HFF-Myc (cell line): ENCODE data around the gene CNIH1.

Experiments used
- DNase-seq: peaks from one replicate; pipeline ENCODE4 v3.0.0-alpha.2; 2011; ENCODE audit warnings: low read depth; ENCODE audit errors: extremely low read depth
- H3K4me3 ChIP-seq: replicated peaks from 2 replicates; pipeline ENCODE4 v1.5.1; 2011; ENCODE audit warnings: low read depth, mild to moderate bottlenecking, control low read depth, low read length
- CTCF ChIP-seq: IDR thresholded peaks from 2 replicates; pipeline ENCODE4 v1.5.1; 2012; ENCODE audit warnings: mild to moderate bottlenecking, low read depth, low read length, control low read depth; ENCODE audit errors: missing control alignments

CNIH1 gene

DNA sequence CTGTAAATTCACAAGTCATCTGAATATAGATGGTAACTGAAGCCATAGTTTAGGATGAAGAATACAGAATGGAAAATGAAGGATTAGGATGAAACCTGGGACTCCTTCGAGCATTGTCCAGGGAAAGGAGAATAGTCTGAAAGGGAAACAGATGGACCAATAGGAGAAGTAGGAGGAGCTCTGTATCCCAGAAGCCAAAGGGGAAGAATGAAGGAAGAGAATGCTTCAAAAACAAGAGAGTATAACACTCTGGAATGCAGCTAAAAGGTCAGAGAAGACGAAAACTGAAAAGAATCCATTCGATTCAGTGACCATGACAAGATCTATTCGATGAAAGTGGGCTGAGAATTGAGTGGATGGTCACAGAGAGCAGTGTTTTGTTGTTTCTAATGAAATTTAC is 46.6 kb upstream of the CNIH1 start:
- no peak for TF ChIP-seq CTCF
- H3K4me3 ChIP-seq = peak overlapping the region; percentile 90
- no peak for DNase-seq

- TF ChIP-seq CTCF = no peak
- no peak overlapping the region for H3K4me3 ChIP-seq
- DNase-seq = no peak
Measured at GRCh38 chr14:54486685-54487084, 45.5 kb upstream of the CNIH1 start.

- no peak for DNase-seq
- no peak for TF ChIP-seq CTCF
- no peak overlapping the region for H3K4me3 ChIP-seq
Measured at GRCh38 chr14:54483846-54484245, 42.7 kb upstream of the CNIH1 start.

GRCh38 chr14:54483073-54483745 is 42.0 kb upstream of the CNIH1 start:
- H3K4me3 ChIP-seq = no peak overlapping the region
- DNase-seq = no peak

GRCh38 chr14:54481695-54482094 is 40.5 kb upstream of the CNIH1 start:
- no peak for TF ChIP-seq CTCF
- no peak for DNase-seq
- no peak overlapping the region for H3K4me3 ChIP-seq

More at GRCh38 chr14:54483073-54483745, 42.0 kb upstream of the CNIH1 start:
- TF ChIP-seq CTCF = no peak

DNA sequence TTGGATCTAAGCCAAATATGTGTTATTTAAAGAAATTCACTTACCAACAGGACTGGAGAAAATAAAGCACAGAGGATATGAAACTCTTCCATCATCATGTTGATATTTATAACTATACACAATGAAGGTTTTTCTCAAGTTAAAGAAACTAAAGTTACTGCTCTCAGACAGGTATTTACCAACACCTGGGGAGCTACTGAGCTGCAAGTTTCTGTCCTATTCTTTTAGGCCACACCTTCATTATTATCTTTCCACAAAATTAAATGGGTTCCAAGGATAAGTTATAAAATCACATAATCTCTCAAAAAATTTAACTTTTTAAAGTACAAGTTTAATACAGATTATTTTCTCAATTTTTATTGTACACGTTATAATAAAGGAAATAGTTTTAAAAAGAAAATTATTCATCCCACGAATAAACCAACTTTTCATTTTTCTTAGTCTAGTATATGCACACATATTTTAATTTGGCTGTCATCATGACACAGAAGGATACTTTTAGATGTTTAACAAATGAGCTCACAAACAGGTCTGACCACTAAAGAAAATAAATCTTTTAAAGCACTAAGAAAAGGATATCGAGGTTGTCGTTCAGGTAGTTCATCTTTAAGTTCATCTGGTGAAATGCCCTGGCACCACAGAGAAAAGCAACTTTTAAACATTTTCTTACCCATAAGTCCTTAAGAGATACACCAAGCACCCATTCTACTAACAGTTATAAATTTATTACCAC is 39.8 kb upstream of the CNIH1 start:
- DNase-seq = no peak
- TF ChIP-seq CTCF = no peak
- H3K4me3 ChIP-seq = no peak overlapping the region
